GM23338 (cell line): ENCODE results near the gene CPNE5. TPM values are rescaled to one million over a fixed set of nuclear protein-coding genes. Genes with fewer than 3 reads are reported as not detected.

ENCODE experiments used
- ATAC-seq: fragments of 200-7000 bp; cut with Tn5 transposase; 3 replicates; pipeline ENCODE4 v1.9.1; 2020
- DNase-seq: peaks from one replicate; pipeline ENCODE4 v3.0.0-alpha.2; 2015; ENCODE audit warnings: low spot score
- H2AFZ ChIP-seq: fragments of 200-600 bp; sonication (generic); 2 replicates; pipeline ENCODE4 v1.8.0; 2016; ENCODE audit warnings: antibody characterized with exemption, mild to moderate bottlenecking, moderate library complexity
- H3F3A ChIP-seq: fragments of 200-600 bp; sonication (generic); replicated peaks from 2 replicates; pipeline ENCODE4 v1.8.0; 2017; ENCODE audit warnings: antibody characterized with exemption, mixed run types, low read depth
- H3K27ac ChIP-seq: fragments of 200-600 bp; sonication (generic); 2 replicates; pipeline ENCODE4 v1.6.1; 2016; ENCODE audit warnings: low read depth
- H3K27me3 ChIP-seq: fragments of 200-600 bp; sonication (generic); 2 replicates; pipeline ENCODE4 v1.8.0; 2016; ENCODE audit warnings: mild to moderate bottlenecking, mixed run types, moderate library complexity; ENCODE audit not compliant: insufficient read depth
- H3K36me3 ChIP-seq: fragments of 200-600 bp; sonication (generic); 2 replicates; pipeline ENCODE4 v1.8.0; 2016; ENCODE audit warnings: mild to moderate bottlenecking; ENCODE audit not compliant: insufficient read depth
- H3K4me1 ChIP-seq: fragments of 200-600 bp; sonication (generic); 2 replicates; pipeline ENCODE4 v1.8.0; 2016; ENCODE audit warnings: mild to moderate bottlenecking, moderate library complexity; ENCODE audit not compliant: insufficient read depth
- H3K4me2 ChIP-seq: fragments of 200-600 bp; sonication (generic); 2 replicates; pipeline ENCODE4 v1.7.1; 2017; ENCODE audit warnings: mixed run types
- H3K4me3 ChIP-seq: fragments of 200-600 bp; sonication (generic); 2 replicates; pipeline ENCODE4 v1.6.1; 2016; ENCODE audit warnings: mixed run types
- H3K79me2 ChIP-seq: fragments of 200-600 bp; sonication (generic); replicated peaks from 2 replicates; pipeline ENCODE4 v1.8.0; 2017; ENCODE audit warnings: mild to moderate bottlenecking; ENCODE audit not compliant: insufficient read depth
- H3K9me2 ChIP-seq: fragments of 200-600 bp; sonication (generic); 2 replicates; pipeline ENCODE4 v1.8.0; 2017; ENCODE audit not compliant: insufficient read depth
- H4K20me1 ChIP-seq: fragments of 200-600 bp; sonication (generic); replicated peaks from 2 replicates; pipeline ENCODE4 v1.8.0; 2017; ENCODE audit warnings: mild to moderate bottlenecking; ENCODE audit not compliant: insufficient read depth
- H3K27ac Mint-ChIP-seq: 2 replicates; pipeline ENCODE4 v1.8.0; 2020; ENCODE audit warnings: inconsistent platforms, mild to moderate bottlenecking, moderate library complexity, mixed read lengths
- H3K27me3 Mint-ChIP-seq: 3 replicates; pipeline ENCODE4 v1.8.0; 2022; ENCODE audit warnings: low read depth, mild to moderate bottlenecking, moderate library complexity, mixed read lengths, inconsistent platforms; ENCODE audit not compliant: insufficient read depth, poor library complexity
- H3K36me3 Mint-ChIP-seq: 3 replicates; pipeline ENCODE4 v1.8.0; 2021; ENCODE audit warnings: low read depth, mild to moderate bottlenecking, inconsistent platforms, moderate library complexity, mixed read lengths
- H3K4me1 Mint-ChIP-seq: 3 replicates; pipeline ENCODE4 v1.8.0; 2020; ENCODE audit warnings: mild to moderate bottlenecking, inconsistent platforms, mixed read lengths
- H3K4me3 Mint-ChIP-seq: 3 replicates; pipeline ENCODE4 v1.8.0; 2021; ENCODE audit warnings: moderate library complexity, mild to moderate bottlenecking, inconsistent platforms, mixed read lengths
- H3K9me3 Mint-ChIP-seq: 3 replicates; pipeline ENCODE4 v1.8.0; 2020; ENCODE audit warnings: moderate library complexity, mild to moderate bottlenecking, inconsistent platforms, mixed read lengths
- CREB1 ChIP-seq: fragments of 250-450 bp; sonication (Bioruptor Pico); IDR thresholded peaks from 2 replicates; pipeline ENCODE4 v1.5.0; 2020; ENCODE audit warnings: low read depth, mild to moderate bottlenecking, moderate library complexity
- EZH2phosphoT487 ChIP-seq: fragments of 200-600 bp; sonication (generic); IDR thresholded peaks from one replicate; pipeline ENCODE4 v1.8.1; 2018; ENCODE audit warnings: antibody characterized with exemption; ENCODE audit not compliant: unreplicated experiment
- JUNB ChIP-seq: IDR thresholded peaks from one replicate; pipeline ENCODE4 v1.6.1; 2016; ENCODE audit warnings: antibody characterized with exemption; ENCODE audit not compliant: unreplicated experiment
- STAT1 ChIP-seq: IDR thresholded peaks from one replicate; pipeline ENCODE4 v1.6.1; 2016; ENCODE audit warnings: antibody characterized with exemption; ENCODE audit not compliant: unreplicated experiment
- ZNF114 ChIP-seq: fragments of 250-450 bp; sonication (Bioruptor Pico); IDR thresholded peaks from 2 replicates; pipeline ENCODE4 v1.5.0; 2020; ENCODE audit warnings: mild to moderate bottlenecking, moderate library complexity
- ZNF331 ChIP-seq: fragments of 250-450 bp; sonication (Bioruptor Pico); IDR thresholded peaks from 2 replicates; pipeline ENCODE4 v1.5.0; 2020; ENCODE audit warnings: low read depth, mild to moderate bottlenecking, moderate library complexity
- polyA plus RNA-seq: library from polyadenylated mRNA; unstranded; fragments of >200 nt; fragmentation: Nextera tagmentation; extraction: Ambion mirVana; gene quantifications from 2 replicates; pipeline ENCODE4 v1.2.1, GENCODE V29; 2016
- total RNA-seq: library from RNA; depleted of rRNA; stranded (reverse); fragments of >200 nt; shearing (Covaris generic); gene quantifications from 2 replicates; pipeline ENCODE4 v1.2.3, GENCODE V29; 2014
- TF ChIP-seq, protein P1 (sequence below), 2 experiments: fragments of 200-600 bp in 1 of 2; sonication (generic) in 1 of 2; conservative IDR thresholded peaks; 2 replicates each; pipeline versions ENCODE4 v1.5.1 to v1.6.1; 2016 to 2017; ENCODE audit warnings: antibody characterized with exemption in 2 of 2, low read depth in 2 of 2, mild to moderate bottlenecking in 2 of 2, moderate library complexity in 1 of 2
- TF ChIP-seq, protein P2 (sequence below): IDR thresholded peaks from one replicate; pipeline ENCODE4 v1.6.1; 2018; ENCODE audit warnings: antibody characterized with exemption; ENCODE audit not compliant: unreplicated experiment

The CPNE5 gene
- total and polyA plus RNA-seq, 2 experiments from 2014 or later: 0.14 to 0.42 TPM

- H3K27me3 ChIP-seq: no peaks in the 10 kb centered on the region
- peak; percentile 74 for ATAC-seq
- DNase-seq: peak; percentile 59
These were observed 33.3 kb downstream of the CPNE5 start for GRCh38 chr6:36805917-36806316.

GRCh38 chr6:36805096-36805797 is 34.0 kb downstream of the CPNE5 start:
- Histone ChIP-seq H3K4me2 (peak overlapping the region; percentile 43; the same call in 1 of the 2 replicates), H3K27me3 (no peaks in the 10 kb centered on the region), H4K20me1 (no peaks in the 10 kb centered on the region), H3F3A (no peaks in the 10 kb centered on the region), H3K36me3 (no peaks in the 10 kb centered on the region), H2AFZ (peak overlapping the region; percentile 66), H3K79me2 (no peaks in the 10 kb centered on the region), H3K4me3 (no peak overlapping the region), H3K27ac (no peak overlapping the region), H3K4me1 (peaks cover 22% of the 10 kb centered on the region), H3K9me2 (no peaks in the 10 kb centered on the region)
- H3K4me3 Mint-ChIP-seq: no peak overlapping the region
- H3K4me1 Mint-ChIP-seq: peaks cover 46% of the 10 kb centered on the region
- H3K9me3 Mint-ChIP-seq: no peaks in the 10 kb centered on the region
- DNase-seq (no peak), ATAC-seq (peak; percentile 14; the same call in 2 of the 3 replicates)
- H3K27ac Mint-ChIP-seq: 0 out of 2 replicates have a peak overlapping the region, but pooled peaks have one; percentile 33
- no peaks in the 10 kb centered on the region for H3K36me3 Mint-ChIP-seq
- TF ChIP-seq ZNF331 (no peak), JUNB (no peak), EZH2phosphoT487 (no peak), ZNF114 (CRISPR knock-in tag) (no peak), CREB1 (CRISPR knock-in tag) (no peak), STAT1 (no peak)
- TF ChIP-seq, protein P1, sequence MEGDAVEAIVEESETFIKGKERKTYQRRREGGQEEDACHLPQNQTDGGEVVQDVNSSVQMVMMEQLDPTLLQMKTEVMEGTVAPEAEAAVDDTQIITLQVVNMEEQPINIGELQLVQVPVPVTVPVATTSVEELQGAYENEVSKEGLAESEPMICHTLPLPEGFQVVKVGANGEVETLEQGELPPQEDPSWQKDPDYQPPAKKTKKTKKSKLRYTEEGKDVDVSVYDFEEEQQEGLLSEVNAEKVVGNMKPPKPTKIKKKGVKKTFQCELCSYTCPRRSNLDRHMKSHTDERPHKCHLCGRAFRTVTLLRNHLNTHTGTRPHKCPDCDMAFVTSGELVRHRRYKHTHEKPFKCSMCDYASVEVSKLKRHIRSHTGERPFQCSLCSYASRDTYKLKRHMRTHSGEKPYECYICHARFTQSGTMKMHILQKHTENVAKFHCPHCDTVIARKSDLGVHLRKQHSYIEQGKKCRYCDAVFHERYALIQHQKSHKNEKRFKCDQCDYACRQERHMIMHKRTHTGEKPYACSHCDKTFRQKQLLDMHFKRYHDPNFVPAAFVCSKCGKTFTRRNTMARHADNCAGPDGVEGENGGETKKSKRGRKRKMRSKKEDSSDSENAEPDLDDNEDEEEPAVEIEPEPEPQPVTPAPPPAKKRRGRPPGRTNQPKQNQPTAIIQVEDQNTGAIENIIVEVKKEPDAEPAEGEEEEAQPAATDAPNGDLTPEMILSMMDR (conservative IDR thresholded peaks at IDR 0.05; ENCODE audit: low read depth in 2 of 2): no peak
- H3K27me3 Mint-ChIP-seq: peaks cover 14% of the 10 kb centered on the region

More at GRCh38 chr6:36805917-36806316, 33.3 kb downstream of the CPNE5 start:
- peaks cover 12% of the 10 kb centered on the region for H3K27me3 Mint-ChIP-seq
- TF ChIP-seq, protein P2, sequence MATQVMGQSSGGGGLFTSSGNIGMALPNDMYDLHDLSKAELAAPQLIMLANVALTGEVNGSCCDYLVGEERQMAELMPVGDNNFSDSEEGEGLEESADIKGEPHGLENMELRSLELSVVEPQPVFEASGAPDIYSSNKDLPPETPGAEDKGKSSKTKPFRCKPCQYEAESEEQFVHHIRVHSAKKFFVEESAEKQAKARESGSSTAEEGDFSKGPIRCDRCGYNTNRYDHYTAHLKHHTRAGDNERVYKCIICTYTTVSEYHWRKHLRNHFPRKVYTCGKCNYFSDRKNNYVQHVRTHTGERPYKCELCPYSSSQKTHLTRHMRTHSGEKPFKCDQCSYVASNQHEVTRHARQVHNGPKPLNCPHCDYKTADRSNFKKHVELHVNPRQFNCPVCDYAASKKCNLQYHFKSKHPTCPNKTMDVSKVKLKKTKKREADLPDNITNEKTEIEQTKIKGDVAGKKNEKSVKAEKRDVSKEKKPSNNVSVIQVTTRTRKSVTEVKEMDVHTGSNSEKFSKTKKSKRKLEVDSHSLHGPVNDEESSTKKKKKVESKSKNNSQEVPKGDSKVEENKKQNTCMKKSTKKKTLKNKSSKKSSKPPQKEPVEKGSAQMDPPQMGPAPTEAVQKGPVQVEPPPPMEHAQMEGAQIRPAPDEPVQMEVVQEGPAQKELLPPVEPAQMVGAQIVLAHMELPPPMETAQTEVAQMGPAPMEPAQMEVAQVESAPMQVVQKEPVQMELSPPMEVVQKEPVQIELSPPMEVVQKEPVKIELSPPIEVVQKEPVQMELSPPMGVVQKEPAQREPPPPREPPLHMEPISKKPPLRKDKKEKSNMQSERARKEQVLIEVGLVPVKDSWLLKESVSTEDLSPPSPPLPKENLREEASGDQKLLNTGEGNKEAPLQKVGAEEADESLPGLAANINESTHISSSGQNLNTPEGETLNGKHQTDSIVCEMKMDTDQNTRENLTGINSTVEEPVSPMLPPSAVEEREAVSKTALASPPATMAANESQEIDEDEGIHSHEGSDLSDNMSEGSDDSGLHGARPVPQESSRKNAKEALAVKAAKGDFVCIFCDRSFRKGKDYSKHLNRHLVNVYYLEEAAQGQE: no peak
- TF ChIP-seq, protein P1 (conservative IDR thresholded peaks at IDR 0.05; ENCODE audit: low read depth in 2 of 2): peak; percentile 34 to 48
- Histone ChIP-seq H3K79me2 (no peaks in the 10 kb centered on the region), H3K4me1 (peaks cover 22% of the 10 kb centered on the region), H3K4me2 (peak overlapping the region; percentile 43; the same call in 1 of the 2 replicates), H3K9me2 (no peaks in the 10 kb centered on the region), H3K4me3 (no peak overlapping the region), H2AFZ (no peak overlapping the region), H4K20me1 (no peaks in the 10 kb centered on the region), H3K36me3 (no peaks in the 10 kb centered on the region), H3K27ac (no peak overlapping the region), H3F3A (no peaks in the 10 kb centered on the region)
- H3K4me3 Mint-ChIP-seq: no peak overlapping the region
- H3K36me3 Mint-ChIP-seq: no peaks in the 10 kb centered on the region
- peaks cover 46% of the 10 kb centered on the region for H3K4me1 Mint-ChIP-seq
- H3K27ac Mint-ChIP-seq: no peak overlapping the region
- H3K9me3 Mint-ChIP-seq: no peaks in the 10 kb centered on the region
